Gastrocnemius medialis (tissue), 4 donors: ENCODE measurements around the gene ADAM12.

ENCODE experiments used
- POLR2A ChIP-seq, 2 donors: fragments of 450-650 bp; IDR thresholded peaks; one replicate each; pipeline ENCODE4 v1.6.1; 2017; ENCODE audit warnings: antibody characterized with exemption in 2 of 2, mild to moderate bottlenecking in 2 of 2, moderate library complexity in 2 of 2
- TF ChIP-seq, protein P1 (sequence below), 5 experiments: fragments of 450-650 bp in 3 of 5; fragments of 200-600 bp in 2 of 5; sonication (generic) in 2 of 5; IDR thresholded peaks in 4 of 5; conservative IDR thresholded peaks in 1 of 5; 1 replicate in 4 of 5; 2 replicates in 1 of 5; pipeline ENCODE4 v1.5.1; 2016 to 2019; ENCODE audit warnings: antibody characterized with exemption in 5 of 5, mild to moderate bottlenecking in 3 of 5, moderate library complexity in 3 of 5

DNA sequence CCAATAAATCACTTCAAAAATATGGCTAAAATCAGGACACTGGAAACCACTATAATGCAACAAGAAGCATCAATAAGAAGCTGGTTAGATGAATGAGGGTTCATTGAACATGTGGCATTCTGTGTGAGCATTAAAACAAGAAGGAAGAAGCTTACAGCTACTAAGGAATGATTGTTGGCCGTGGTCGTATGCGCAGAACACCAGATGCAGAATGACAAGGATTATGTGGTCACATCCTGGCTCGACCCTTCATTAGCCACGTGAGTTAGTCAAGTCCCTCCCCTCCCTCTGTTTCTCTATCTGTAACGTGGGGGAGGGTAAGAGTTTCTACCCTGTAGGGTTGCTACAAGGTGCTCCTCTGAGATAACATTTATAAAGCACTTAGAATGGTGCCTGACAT is 174.3 kb downstream of the ADAM12 start:
- TF ChIP-seq, protein P1, sequence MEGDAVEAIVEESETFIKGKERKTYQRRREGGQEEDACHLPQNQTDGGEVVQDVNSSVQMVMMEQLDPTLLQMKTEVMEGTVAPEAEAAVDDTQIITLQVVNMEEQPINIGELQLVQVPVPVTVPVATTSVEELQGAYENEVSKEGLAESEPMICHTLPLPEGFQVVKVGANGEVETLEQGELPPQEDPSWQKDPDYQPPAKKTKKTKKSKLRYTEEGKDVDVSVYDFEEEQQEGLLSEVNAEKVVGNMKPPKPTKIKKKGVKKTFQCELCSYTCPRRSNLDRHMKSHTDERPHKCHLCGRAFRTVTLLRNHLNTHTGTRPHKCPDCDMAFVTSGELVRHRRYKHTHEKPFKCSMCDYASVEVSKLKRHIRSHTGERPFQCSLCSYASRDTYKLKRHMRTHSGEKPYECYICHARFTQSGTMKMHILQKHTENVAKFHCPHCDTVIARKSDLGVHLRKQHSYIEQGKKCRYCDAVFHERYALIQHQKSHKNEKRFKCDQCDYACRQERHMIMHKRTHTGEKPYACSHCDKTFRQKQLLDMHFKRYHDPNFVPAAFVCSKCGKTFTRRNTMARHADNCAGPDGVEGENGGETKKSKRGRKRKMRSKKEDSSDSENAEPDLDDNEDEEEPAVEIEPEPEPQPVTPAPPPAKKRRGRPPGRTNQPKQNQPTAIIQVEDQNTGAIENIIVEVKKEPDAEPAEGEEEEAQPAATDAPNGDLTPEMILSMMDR (IDR thresholded peaks at IDR 0.05 in 4 of 5, conservative IDR thresholded peaks at IDR 0.05 in 1 of 5): no peak
- TF ChIP-seq POLR2A (IDR thresholded peaks at IDR 0.05): no peak
